Parathyroid adenoma (tissue), 2 donors: Measurements from ENCODE around the gene ANKRD44.

Experiments used
- H2AFZ ChIP-seq: fragments of 300-600 bp; sonication (generic); one replicate; pipeline ENCODE4 v1.7.0; 2017; ENCODE audit warnings: antibody characterized with exemption, mild to moderate bottlenecking
- H3K27ac ChIP-seq: fragments of 300-600 bp; sonication (generic); one replicate; pipeline ENCODE4 v1.7.0; 2017
- H3K27me3 ChIP-seq: fragments of 300-600 bp; sonication (generic); one replicate; pipeline ENCODE4 v1.7.0; 2017; ENCODE audit warnings: low read length; ENCODE audit not compliant: control insufficient read depth, insufficient read depth
- H3K36me3 ChIP-seq: fragments of 300-600 bp; sonication (generic); one replicate; pipeline ENCODE4 v1.7.0; 2017; ENCODE audit warnings: low read length; ENCODE audit not compliant: control insufficient read depth, insufficient read depth
- H3K4me1 ChIP-seq: fragments of 300-600 bp; sonication (generic); one replicate; pipeline ENCODE4 v1.7.0; 2017; ENCODE audit warnings: control low read depth
- H3K4me2 ChIP-seq: fragments of 300-600 bp; sonication (generic); one replicate; pipeline ENCODE4 v1.7.0; 2017; ENCODE audit warnings: low read length
- H3K4me3 ChIP-seq: fragments of 300-600 bp; sonication (generic); one replicate; pipeline ENCODE4 v1.7.0; 2017; ENCODE audit warnings: low read depth, low read length
- H3K79me2 ChIP-seq: fragments of 300-600 bp; sonication (generic); one replicate; pipeline ENCODE4 v1.7.0; 2017; ENCODE audit warnings: control low read depth
- H3K9ac ChIP-seq: fragments of 300-600 bp; sonication (generic); one replicate; pipeline ENCODE4 v1.7.0; 2017; ENCODE audit warnings: mild to moderate bottlenecking
- H3K9me3 ChIP-seq: fragments of 300-600 bp; sonication (generic); one replicate; pipeline ENCODE4 v1.7.0; 2017; ENCODE audit warnings: low read length; ENCODE audit not compliant: control insufficient read depth
- TF ChIP-seq, protein P1 (sequence below): fragments of 300-600 bp; sonication (generic); IDR thresholded peaks from one replicate; pipeline ENCODE4 v1.7.0; 2017; ENCODE audit warnings: antibody characterized with exemption, mild to moderate bottlenecking
- donor health status: primary hyperparathyroidism.

ANKRD44 gene

DNA sequence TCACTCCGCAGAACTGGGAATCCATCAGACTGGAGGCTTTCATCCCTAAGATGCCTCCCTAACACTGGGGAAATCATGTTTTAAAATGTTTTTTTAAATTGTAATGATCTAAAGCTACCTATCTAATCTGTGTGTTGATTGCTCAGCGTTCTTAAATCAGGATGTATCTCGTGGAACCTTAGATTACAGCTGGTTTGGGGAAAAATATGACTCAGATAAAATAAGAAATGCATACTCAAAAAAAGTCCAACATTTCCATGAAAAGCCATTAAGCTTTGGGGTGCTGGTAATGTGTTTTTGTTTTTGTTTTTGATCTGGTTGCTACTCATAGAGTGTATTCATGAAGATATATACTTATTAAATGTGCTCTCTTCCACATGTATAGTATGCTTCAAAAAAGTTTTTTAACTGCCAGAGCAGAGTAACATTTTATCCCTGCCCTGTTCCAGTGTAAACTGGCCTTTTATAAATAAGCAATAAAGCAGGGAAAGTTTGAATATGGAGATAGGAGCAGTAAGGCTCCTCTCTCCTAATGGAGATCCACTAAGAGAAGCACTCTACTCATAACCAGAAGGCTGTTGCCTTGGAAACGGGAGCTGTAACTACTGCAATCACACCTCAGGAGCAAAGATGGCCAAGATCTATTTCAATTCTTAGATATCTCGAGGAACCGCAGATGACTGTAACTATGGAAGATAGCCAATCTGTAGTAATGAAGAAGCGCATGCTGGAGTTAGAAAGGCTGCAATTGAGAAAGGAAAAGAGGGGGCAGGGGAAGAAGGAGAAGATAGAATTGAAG is 41.6 kb downstream of the ANKRD44 start:
- TF ChIP-seq, protein P1, sequence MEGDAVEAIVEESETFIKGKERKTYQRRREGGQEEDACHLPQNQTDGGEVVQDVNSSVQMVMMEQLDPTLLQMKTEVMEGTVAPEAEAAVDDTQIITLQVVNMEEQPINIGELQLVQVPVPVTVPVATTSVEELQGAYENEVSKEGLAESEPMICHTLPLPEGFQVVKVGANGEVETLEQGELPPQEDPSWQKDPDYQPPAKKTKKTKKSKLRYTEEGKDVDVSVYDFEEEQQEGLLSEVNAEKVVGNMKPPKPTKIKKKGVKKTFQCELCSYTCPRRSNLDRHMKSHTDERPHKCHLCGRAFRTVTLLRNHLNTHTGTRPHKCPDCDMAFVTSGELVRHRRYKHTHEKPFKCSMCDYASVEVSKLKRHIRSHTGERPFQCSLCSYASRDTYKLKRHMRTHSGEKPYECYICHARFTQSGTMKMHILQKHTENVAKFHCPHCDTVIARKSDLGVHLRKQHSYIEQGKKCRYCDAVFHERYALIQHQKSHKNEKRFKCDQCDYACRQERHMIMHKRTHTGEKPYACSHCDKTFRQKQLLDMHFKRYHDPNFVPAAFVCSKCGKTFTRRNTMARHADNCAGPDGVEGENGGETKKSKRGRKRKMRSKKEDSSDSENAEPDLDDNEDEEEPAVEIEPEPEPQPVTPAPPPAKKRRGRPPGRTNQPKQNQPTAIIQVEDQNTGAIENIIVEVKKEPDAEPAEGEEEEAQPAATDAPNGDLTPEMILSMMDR, result no peak
- no peaks in the 10 kb centered on the region for H3K36me3 ChIP-seq
- peaks cover 8% of the 10 kb centered on the region for H3K4me1 ChIP-seq

DNA sequence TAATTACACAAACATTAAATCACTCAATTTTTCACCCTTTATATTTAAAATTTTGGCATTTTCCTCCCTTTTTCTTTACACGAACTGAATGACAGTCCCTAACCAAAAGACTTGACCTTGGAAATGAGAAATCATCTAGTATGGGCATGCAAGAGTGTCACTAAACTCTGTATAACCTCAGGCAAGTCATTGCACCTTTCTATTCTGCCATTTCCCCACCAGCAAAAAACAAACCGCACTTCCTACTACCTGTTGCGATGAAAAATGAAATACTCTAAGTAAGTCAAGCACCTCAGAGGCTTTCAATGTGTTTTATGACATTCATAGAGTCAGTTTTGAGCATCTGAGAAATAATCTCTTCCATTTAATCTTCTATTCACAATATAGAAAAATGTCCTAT is 44.1 kb downstream of the ANKRD44 start:
- no peak overlapping the region for H3K4me2 ChIP-seq
- H3K4me1 ChIP-seq, result peaks cover 8% of the 10 kb centered on the region

More for the DNA sequence above, 41.6 kb downstream of the ANKRD44 start:
- no peaks in the 10 kb centered on the region for H3K9me3 ChIP-seq
- no peak overlapping the region for H3K9ac ChIP-seq
- H3K4me3 ChIP-seq, result no peak overlapping the region
- H2AFZ ChIP-seq, result peak overlapping the region; percentile 38
- no peaks in the 10 kb centered on the region for H3K27me3 ChIP-seq
- no peak overlapping the region for H3K27ac ChIP-seq
- no peak overlapping the region for H3K4me2 ChIP-seq
- H3K79me2 ChIP-seq, result peaks cover 11% of the 10 kb centered on the region

DNA sequence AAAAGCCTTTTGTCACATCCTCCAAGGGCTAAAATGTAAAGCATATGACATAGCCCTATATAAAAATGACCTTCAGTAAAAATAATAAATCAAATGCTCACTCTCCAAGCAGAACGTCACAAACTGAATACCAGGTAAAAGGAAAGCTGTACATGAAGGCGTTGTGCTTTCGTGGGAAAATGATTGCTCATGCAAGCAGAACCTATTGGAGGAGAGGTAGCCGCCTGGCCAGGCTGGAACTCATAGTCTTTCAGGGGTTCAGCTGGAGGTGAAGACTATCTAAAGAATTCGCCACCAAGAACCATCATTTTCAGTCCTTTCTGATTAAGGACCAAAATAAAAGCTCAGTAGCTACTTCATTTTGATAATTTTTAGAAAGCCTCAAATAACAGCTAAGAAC is 44.7 kb downstream of the ANKRD44 start:
- TF ChIP-seq, protein P1, result no peak
- Histone ChIP-seq H3K27ac (no peak overlapping the region), H3K36me3 (no peaks in the 10 kb centered on the region), H3K4me2 (no peak overlapping the region), H3K4me1 (peaks cover 8% of the 10 kb centered on the region), H3K4me3 (no peak overlapping the region), H2AFZ (no peak overlapping the region), H3K9me3 (no peaks in the 10 kb centered on the region), H3K79me2 (peaks cover 15% of the 10 kb centered on the region), H3K27me3 (no peaks in the 10 kb centered on the region), H3K9ac (no peak overlapping the region)

More for the DNA sequence above, 44.1 kb downstream of the ANKRD44 start:
- H3K9me3 ChIP-seq, result no peaks in the 10 kb centered on the region
- H3K36me3 ChIP-seq, result no peaks in the 10 kb centered on the region
- no peak overlapping the region for H2AFZ ChIP-seq
- no peaks in the 10 kb centered on the region for H3K27me3 ChIP-seq
- H3K27ac ChIP-seq, result no peak overlapping the region
- H3K9ac ChIP-seq, result no peak overlapping the region
- TF ChIP-seq, protein P1, result no peak
- H3K79me2 ChIP-seq, result peaks cover 15% of the 10 kb centered on the region
- H3K4me3 ChIP-seq, result no peak overlapping the region

DNA sequence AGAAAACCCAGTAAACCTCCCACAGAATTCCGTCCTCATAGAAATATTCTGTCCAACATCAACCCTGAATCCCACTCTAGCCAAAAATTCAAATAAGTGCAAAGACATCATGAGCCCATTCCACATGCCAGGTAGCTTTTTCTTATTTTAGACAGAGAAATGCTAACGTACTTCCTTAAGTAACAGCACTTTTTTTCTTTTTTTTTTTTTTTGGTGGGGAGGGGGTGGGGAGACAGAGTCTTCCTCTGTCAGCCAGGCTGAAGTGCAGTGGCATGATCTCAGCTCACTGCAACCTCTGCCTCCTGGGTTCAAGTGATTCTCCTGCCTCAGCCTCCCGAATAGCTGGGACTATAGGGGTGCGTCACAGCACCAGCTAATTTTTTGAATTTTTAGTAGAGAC is 45.5 kb downstream of the ANKRD44 start:
- Histone ChIP-seq H3K4me3 (no peak overlapping the region), H3K4me2 (no peak overlapping the region), H3K79me2 (peaks cover 15% of the 10 kb centered on the region), H3K36me3 (no peaks in the 10 kb centered on the region), H3K4me1 (peaks cover 8% of the 10 kb centered on the region), H3K9me3 (no peaks in the 10 kb centered on the region), H3K27ac (no peak overlapping the region), H3K9ac (no peak overlapping the region), H3K27me3 (no peaks in the 10 kb centered on the region), H2AFZ (no peak overlapping the region)
- TF ChIP-seq, protein P1, result no peak

DNA sequence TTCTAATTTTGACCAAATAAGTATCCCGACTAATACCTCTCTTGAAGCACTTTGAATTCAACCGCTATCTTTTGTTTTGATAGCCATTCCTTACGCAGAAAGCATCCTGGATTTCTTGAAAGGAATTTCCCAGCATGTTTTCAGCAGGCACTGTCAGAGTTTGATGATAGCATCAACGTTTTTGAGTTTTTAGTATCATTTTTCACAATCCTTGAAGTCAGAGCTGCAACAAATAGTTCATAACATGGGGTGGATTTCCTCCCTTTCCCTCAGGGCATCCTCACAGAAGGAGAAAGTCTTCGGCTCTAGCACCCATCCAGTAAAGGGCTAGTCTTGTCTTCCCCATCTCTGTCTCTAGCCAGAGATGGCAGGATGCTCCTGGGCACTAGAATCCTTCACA is 46.2 kb downstream of the ANKRD44 start:
- Histone ChIP-seq H3K79me2 (peaks cover 15% of the 10 kb centered on the region), H3K27me3 (no peaks in the 10 kb centered on the region), H3K9ac (no peak overlapping the region), H3K9me3 (no peaks in the 10 kb centered on the region), H2AFZ (no peak overlapping the region), H3K4me3 (no peak overlapping the region), H3K4me1 (peaks cover 4% of the 10 kb centered on the region), H3K36me3 (no peaks in the 10 kb centered on the region), H3K4me2 (no peak overlapping the region), H3K27ac (no peak overlapping the region)
- TF ChIP-seq, protein P1, result no peak
